ENCODE results near the gene IFRD1.

IFRD1 gene

GRCh38 chr7:112449902-112450806 lies at the start of gene IFRD1:
IFRD1 (plus strand) TSS chr7:112450460; CDS start chr7:112450689, 229 bp downstream.
- DNase-seq: peak; percentile 99

DNA sequence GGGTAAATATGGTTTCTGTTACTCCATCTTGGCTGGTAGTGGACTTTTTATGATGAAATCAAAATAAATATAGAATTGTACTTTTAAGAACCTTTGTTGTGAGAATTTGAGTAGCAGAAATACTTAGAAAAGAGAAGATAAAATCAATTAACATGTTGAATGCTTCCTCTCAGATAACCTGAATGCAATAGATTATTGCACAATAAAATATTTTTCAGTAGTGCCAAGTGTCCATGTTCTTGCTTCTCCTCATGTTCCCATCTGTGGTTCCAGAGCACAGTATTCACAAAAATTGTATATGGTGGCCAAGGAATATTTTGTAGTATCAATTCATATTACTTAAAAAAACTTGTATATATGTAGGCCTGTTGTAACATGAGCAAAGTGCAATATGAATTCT lies 45.9 kb upstream of the IFRD1 start:
- DNase-seq: no peak

DNA sequence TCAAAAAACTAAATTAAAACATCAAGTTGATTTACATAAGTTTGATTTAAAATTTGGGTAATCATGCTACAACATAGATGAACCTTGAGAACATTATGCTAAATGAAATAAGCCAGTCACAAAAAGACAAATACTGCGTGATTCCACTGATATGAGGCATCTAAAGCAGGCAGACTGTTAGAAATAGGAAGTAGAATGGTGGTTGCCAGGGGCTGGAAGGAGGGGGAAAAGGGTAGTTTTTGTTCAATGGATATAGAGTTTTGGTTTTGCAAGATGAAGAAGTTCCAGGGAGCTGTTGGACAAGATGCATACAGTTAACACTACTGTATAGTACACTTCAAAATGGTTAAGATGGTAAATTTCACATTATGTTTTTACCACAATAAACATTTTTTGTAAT lies 45.0 kb upstream of the IFRD1 start:
- no peak for DNase-seq

GRCh38 chr7:112407261-112407660 lies 43.0 kb upstream of the IFRD1 start:
- no peak for DNase-seq

GRCh38 chr7:112410092-112410491 lies 40.2 kb upstream of the IFRD1 start:
- DNase-seq: no peak

- DNase-seq: no peak
Observed at GRCh38 chr7:112411186-112411795, 39.0 kb upstream of the IFRD1 start.

GRCh38 chr7:112414855-112415490 lies 35.3 kb upstream of the IFRD1 start:
- DNase-seq: peak; percentile 5 to 69

GRCh38 chr7:112416127-112416526 lies 34.1 kb upstream of the IFRD1 start:
- no peak for DNase-seq

DNA sequence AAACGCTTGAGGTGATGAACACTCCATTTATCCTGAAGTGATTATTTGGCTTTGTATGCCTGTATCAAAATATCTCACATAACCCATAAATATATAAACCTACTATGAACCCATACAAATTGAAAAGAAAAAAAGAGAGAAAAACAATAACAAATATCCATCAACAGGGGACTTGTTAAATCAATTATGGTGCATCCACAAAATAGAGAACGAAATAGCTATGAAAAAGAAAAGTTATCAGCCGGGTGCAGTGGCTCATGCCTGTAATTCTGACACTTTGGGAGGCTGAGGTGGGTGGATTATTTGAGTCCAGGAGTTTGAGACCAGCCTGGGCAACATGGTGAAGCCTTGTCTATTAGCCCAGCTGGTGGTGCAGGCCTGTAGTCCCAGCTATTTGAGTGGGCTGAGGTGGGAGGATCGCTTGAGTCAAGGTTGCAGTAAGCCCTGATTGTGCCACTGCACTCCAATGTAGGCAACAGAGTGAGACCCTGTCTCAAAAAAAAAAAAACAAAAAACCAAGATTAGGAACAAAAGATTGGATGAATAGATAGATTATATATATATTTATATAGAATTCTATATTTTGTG lies 30.6 kb upstream of the IFRD1 start:
- DNase-seq: no peak

DNA sequence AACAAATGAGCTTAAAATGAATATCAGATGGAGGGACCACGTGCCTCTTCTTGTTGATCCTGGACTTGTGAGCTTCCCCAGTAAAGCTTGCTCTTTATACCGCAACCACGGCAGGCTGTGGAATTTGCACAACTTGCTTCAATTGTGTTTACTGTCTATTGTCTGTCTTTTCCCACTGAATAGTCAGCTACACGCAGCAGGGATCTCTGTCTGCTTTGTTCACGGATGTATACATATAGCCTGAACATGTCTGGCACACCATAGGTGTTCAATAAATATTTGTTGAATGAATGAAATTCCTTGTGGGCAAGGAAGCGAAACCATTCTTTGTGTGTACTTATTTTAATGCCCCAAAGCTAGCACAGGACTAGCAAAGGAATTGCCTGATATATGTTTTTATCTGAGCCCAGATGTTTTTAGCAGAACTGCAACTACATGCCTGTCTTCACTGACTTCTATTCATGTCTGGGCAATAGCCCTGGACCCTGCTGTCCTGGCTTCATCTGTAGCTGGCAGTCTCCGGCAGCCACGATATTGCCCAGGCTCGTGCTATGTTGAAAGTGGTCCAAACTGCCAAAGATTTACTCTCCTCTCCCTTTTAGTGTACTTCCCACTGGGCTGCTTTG lies 29.9 kb upstream of the IFRD1 start:
- no peak for DNase-seq

GRCh38 chr7:112421666-112422486 lies 28.4 kb upstream of the IFRD1 start:
- peak in 1 of 2 experiments; percentile 31 for DNase-seq

- DNase-seq: no peak
Observed at GRCh38 chr7:112422842-112423496, 27.3 kb upstream of the IFRD1 start.

- DNase-seq: no peak
Observed at GRCh38 chr7:112423987-112424386, 26.3 kb upstream of the IFRD1 start.

DNA sequence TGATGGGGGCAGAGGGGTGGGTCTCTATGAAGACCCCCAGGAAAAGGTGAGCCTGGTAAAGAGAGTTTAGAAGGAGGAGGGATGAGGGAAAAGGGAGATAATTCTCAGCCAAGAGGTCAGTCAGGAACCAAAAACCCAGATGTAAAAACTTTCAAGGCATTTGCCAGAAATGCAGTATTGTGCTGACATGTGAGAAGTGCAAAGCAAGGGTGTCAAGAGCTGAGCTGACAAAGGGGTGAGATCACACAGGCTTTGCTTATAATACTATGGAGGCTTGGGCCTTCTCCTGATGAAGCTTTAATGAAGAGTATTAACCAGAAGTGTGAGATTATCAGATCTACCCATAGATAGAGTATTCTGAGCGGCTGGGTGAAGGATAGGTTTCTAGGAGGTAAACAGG lies 22.3 kb upstream of the IFRD1 start:
- no peak for DNase-seq

DNA sequence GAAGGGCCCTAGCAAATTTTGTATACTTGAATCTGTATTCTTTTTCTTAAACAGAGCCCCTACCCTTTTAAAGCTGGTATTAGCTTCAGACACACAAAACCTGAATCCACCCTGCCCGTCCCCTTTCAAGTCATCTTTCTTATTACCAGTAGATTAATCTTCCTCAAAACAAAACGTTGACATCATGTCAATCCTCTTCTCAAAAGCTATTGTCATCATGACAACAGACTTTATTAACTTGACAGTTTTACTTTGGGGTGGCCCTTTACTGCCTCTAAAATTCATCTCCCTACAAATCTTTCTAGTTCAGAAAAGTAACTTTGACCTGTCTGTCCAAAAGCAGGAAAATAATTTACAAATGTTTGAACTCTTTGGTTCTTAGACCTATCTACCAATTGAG lies 21.5 kb upstream of the IFRD1 start:
- no peak for DNase-seq

DNA sequence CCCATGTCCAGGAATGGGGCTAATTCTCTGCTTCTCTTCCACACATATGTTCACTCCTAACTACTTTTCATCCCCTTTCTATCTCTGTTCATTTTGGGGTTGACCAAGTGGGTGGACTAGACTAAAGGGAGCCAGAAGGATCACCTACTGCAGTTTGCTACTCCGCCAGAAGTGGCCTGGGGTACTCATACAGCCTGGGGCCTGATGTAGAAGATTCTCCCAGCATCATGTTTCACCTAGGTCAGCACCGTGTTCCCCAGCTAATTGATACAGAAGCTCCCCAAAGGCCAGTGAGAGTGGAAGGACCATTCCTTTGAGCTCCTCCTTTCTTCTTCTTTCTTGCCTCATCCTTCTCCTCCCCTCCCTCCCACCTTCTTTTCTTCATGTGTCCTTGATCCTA lies 19.6 kb upstream of the IFRD1 start:
- no peak for DNase-seq

DNA sequence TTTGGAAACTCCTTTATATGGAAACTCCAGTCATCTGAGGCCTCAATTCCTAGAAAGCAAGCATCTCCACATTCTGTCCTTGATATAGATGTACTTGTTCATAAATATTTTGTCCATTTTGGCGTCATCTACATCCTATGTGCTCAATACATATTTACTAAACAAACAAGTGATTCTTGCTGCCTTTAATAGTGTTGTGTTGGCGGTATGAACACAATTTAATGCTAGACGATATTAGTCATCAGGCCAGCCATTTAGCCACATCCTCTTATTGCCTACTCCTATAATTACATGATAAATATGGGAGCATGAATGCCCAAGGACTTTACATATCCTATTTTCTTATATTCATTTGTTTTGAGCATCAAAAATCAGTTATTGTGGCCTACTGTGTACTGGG lies 18.5 kb upstream of the IFRD1 start:
- no peak for DNase-seq

GRCh38 chr7:112433289-112433688 lies 17.0 kb upstream of the IFRD1 start:
- no peak for DNase-seq

DNA sequence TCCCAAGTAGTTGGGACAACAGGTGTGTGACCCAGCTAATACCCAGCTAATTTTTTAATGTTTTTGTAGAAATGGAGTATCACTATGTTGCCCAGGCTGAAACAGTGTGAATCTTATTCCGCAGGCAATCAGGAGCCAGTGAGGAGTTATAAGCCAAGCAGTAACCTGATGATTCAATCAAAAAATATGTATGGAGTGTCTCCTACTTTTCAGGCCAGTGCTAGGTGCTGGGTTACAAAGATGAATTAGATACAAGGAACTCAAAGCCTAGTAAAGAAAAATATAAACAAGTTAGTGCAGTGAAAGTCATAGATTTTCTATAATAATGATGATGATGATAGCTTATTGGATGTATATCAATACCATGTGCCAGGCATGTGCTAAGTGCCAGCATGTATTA lies 13.2 kb upstream of the IFRD1 start:
- no peak for DNase-seq

- no peak for DNase-seq
Observed at GRCh38 chr7:112439476-112439875, 10.8 kb upstream of the IFRD1 start.

- DNase-seq: no peak
Observed at GRCh38 chr7:112442210-112442609, 8.1 kb upstream of the IFRD1 start.

GRCh38 chr7:112444505-112444904 lies 5.8 kb upstream of the IFRD1 start:
- DNase-seq: no peak

Measured in NCI-H187 (cell line).